IMR-90 (cell line): ENCODE results near the gene NEDD4L. TPM values are rescaled to one million over a fixed set of nuclear protein-coding genes. Genes with fewer than 3 reads are reported as not detected.

Experiments used
- ATAC-seq: fragments of 200-7000 bp; cut with Tn5 transposase; 2 replicates; pipeline ENCODE4 v1.9.1; 2020; ENCODE audit warnings: low read depth, mild to moderate bottlenecking, moderate library complexity
- BruUV-seq: library from RNA; stranded (reverse); fragments of 400-500 nt; replicated peaks from 2 replicates; lab custom pipeline; 2021; lab: Mats Ljungman, UMichigan
- CTCF ChIA-PET: fragments of 300-600 bp; formaldehyde crosslinking; extraction: SDS; loops from one replicate; lab custom pipeline; 2021; ENCODE audit warnings: antibody characterized with exemption; lab: Yijun Ruan, JAX
- POLR2A ChIA-PET: fragments of 300-600 bp; sonication (Branson Sonifier 250); formaldehyde crosslinking; loops from one replicate; lab custom pipeline; 2022; ENCODE audit warnings: antibody characterized with exemption; ENCODE audit not compliant: unreplicated experiment; lab: Charles Lee
- DNase-seq: peaks from one replicate; pipeline ENCODE4 v3.0.0; 2013
- H2AFZ ChIP-seq: replicated peaks from 2 replicates; pipeline ENCODE3; 2013; ENCODE audit warnings: low read length, mild to moderate bottlenecking; ENCODE audit not compliant: poor library complexity
- H2AK5ac ChIP-seq: 2 replicates; pipeline ENCODE4 v1.6.1; 2013; ENCODE audit warnings: low read depth, low read length, inconsistent platforms
- H2AK9ac ChIP-seq: replicated peaks from 2 replicates; pipeline ENCODE3; 2013; ENCODE audit warnings: mild to moderate bottlenecking, low read depth, low read length, moderate library complexity; ENCODE audit not compliant: poor library complexity
- H2BK120ac ChIP-seq: 2 replicates; pipeline ENCODE4 v1.6.1; 2013; ENCODE audit warnings: low read depth, low read length, inconsistent platforms
- H2BK15ac ChIP-seq: 3 replicates; pipeline ENCODE4 v1.6.1; 2013; ENCODE audit warnings: low read depth, low read length, inconsistent platforms
- H2BK20ac ChIP-seq: 2 replicates; pipeline ENCODE4 v1.6.1; 2013; ENCODE audit warnings: low read depth, mild to moderate bottlenecking, inconsistent platforms, low read length, moderate library complexity
- H2BK5ac ChIP-seq: 2 replicates; pipeline ENCODE4 v1.6.1; 2013; ENCODE audit warnings: mild to moderate bottlenecking, low read depth, low read length, inconsistent platforms; ENCODE audit not compliant: poor library complexity, severe bottlenecking
- H3K14ac ChIP-seq: replicated peaks from 2 replicates; pipeline ENCODE4 v1.6.1; 2013; ENCODE audit warnings: low read depth, low read length, inconsistent platforms
- H3K18ac ChIP-seq: 2 replicates; pipeline ENCODE4 v1.6.1; 2013; ENCODE audit warnings: low read depth, low read length, control low read depth
- H3K23ac ChIP-seq: 2 replicates; pipeline ENCODE4 v1.6.1; 2013; ENCODE audit warnings: low read depth, low read length, inconsistent platforms
- H3K27ac ChIP-seq: 2 replicates; pipeline ENCODE4 v1.5.1; 2013; ENCODE audit warnings: mild to moderate bottlenecking, control low read depth, low read length; ENCODE audit not compliant: insufficient read depth
- H3K27me3 ChIP-seq: 2 replicates; pipeline ENCODE4 v1.6.1; 2013; ENCODE audit warnings: low read length; ENCODE audit not compliant: control insufficient read depth, insufficient read depth
- H3K36me3 ChIP-seq: 2 replicates; pipeline ENCODE4 v1.6.1; 2013; ENCODE audit warnings: low read length, mixed read lengths; ENCODE audit not compliant: control insufficient read depth, insufficient read depth
- H3K4ac ChIP-seq: 2 replicates; pipeline ENCODE4 v1.6.1; 2013; ENCODE audit warnings: low read depth, low read length, inconsistent platforms
- H3K4me1 ChIP-seq: 2 replicates; pipeline ENCODE4 v1.6.1; 2013; ENCODE audit warnings: low read length, mixed read lengths; ENCODE audit not compliant: control insufficient read depth, insufficient read depth
- H3K4me2 ChIP-seq: 2 replicates; pipeline ENCODE4 v1.6.1; 2013; ENCODE audit warnings: low read depth, mild to moderate bottlenecking, control low read depth, low read length, moderate library complexity
- H3K4me3 ChIP-seq: 2 replicates; pipeline ENCODE4 v1.5.1; 2013; ENCODE audit warnings: low read depth, mild to moderate bottlenecking, control low read depth, low read length, moderate library complexity; ENCODE audit not compliant: insufficient read depth
- H3K56ac ChIP-seq: 2 replicates; pipeline ENCODE4 v1.6.1; 2013; ENCODE audit warnings: low read length, inconsistent platforms; ENCODE audit not compliant: insufficient read depth; ENCODE audit errors: extremely low read depth
- H3K79me1 ChIP-seq, 2 experiments: 2 replicates each; pipeline ENCODE4 v1.6.1; 2013; ENCODE audit warnings: low read length in 2 of 2, inconsistent platforms in 1 of 2, low read depth in 1 of 2
- H3K9ac ChIP-seq: 2 replicates; pipeline ENCODE4 v1.6.1; 2013; ENCODE audit warnings: low read depth, low read length, control low read depth
- H3K9me1 ChIP-seq: 2 replicates; pipeline ENCODE4 v1.6.1; 2013; ENCODE audit warnings: low read length, inconsistent platforms; ENCODE audit not compliant: insufficient read depth
- H3K9me3 ChIP-seq: 2 replicates; pipeline ENCODE4 v1.6.1; 2013; ENCODE audit warnings: low read length; ENCODE audit not compliant: control insufficient read depth, insufficient read depth
- H4K20me1 ChIP-seq: 2 replicates; pipeline ENCODE4 v1.6.1; 2013; ENCODE audit warnings: low read length, inconsistent platforms; ENCODE audit not compliant: insufficient read depth
- H4K5ac ChIP-seq: 2 replicates; pipeline ENCODE4 v1.6.1; 2013; ENCODE audit warnings: mild to moderate bottlenecking, low read depth, low read length, control low read depth
- H4K8ac ChIP-seq, 2 experiments: 2 replicates each; pipeline ENCODE4 v1.6.1; 2013; ENCODE audit warnings: low read depth in 2 of 2, low read length in 2 of 2, control low read depth in 1 of 2, inconsistent platforms in 1 of 2
- H4K91ac ChIP-seq: 2 replicates; pipeline ENCODE4 v1.6.1; 2013; ENCODE audit warnings: low read depth, low read length, inconsistent platforms; ENCODE audit not compliant: insufficient read depth
- BHLHE40 ChIP-seq: fragments of 150-350 bp; IDR thresholded peaks from 2 replicates; pipeline ENCODE4 v1.6.1; 2016; ENCODE audit warnings: mild to moderate bottlenecking, low read depth, low read length
- CEBPB ChIP-seq: IDR thresholded peaks from 2 replicates; pipeline ENCODE4 v1.6.1; 2012; ENCODE audit warnings: low read depth, low read length, improper control_type of control experiment
- CHD1 ChIP-seq: IDR thresholded peaks from 2 replicates; pipeline ENCODE4 v1.6.1; 2012; ENCODE audit warnings: low read depth, low read length, improper control_type of control experiment
- FOS ChIP-seq: fragments of 150-350 bp; IDR thresholded peaks from 2 replicates; pipeline ENCODE4 v1.6.1; 2016; ENCODE audit warnings: low read depth, low read length
- MAFK ChIP-seq: IDR thresholded peaks from 2 replicates; pipeline ENCODE4 v1.6.1; 2012; ENCODE audit warnings: low read depth, low read length, improper control_type of control experiment
- MAZ ChIP-seq: IDR thresholded peaks from 2 replicates; pipeline ENCODE4 v1.6.1; 2012; ENCODE audit warnings: low read depth, mild to moderate bottlenecking, low read length, improper control_type of control experiment, moderate library complexity, borderline replicate concordance
- MXI1 ChIP-seq: IDR thresholded peaks from 2 replicates; pipeline ENCODE4 v1.6.1; 2012; ENCODE audit warnings: low read depth, mild to moderate bottlenecking, low read length, moderate library complexity, borderline replicate concordance
- NFE2L2 ChIP-seq: fragments of 150-350 bp; IDR thresholded peaks from 2 replicates; pipeline ENCODE4 v1.6.1; 2016; ENCODE audit warnings: low read depth, mild to moderate bottlenecking, low read length
- POLR2A ChIP-seq: IDR thresholded peaks from 2 replicates; pipeline ENCODE4 v1.6.1; 2012; ENCODE audit warnings: mild to moderate bottlenecking, low read depth, low read length
- RAD21 ChIP-seq: IDR thresholded peaks from 2 replicates; pipeline ENCODE4 v1.6.1; 2012; ENCODE audit warnings: low read length, improper control_type of control experiment
- RCOR1 ChIP-seq: IDR thresholded peaks from 2 replicates; pipeline ENCODE4 v1.6.1; 2012; ENCODE audit warnings: mild to moderate bottlenecking, low read length, improper control_type of control experiment; ENCODE audit not compliant: insufficient replicate concordance
- RFX5 ChIP-seq: IDR thresholded peaks from 2 replicates; pipeline ENCODE4 v1.8.0; 2012; ENCODE audit warnings: low read depth, mild to moderate bottlenecking, low read length, moderate library complexity
- SMC3 ChIP-seq: fragments of 150-350 bp; IDR thresholded peaks from 2 replicates; pipeline ENCODE4 v1.6.1; 2016; ENCODE audit warnings: low read depth, mild to moderate bottlenecking, antibody characterized with exemption, low read length, moderate library complexity
- dilution Hi-C: fragments of 300-500 bp; cut with HindIII; formaldehyde crosslinking; loops from one replicate; pipeline ENCODE4 v1.14.3; 2018; ENCODE audit warnings: low sequenced_read_pairs; ENCODE audit not compliant: unreplicated experiment
- in situ Hi-C: fragments of 300-500 bp; cut with MboI; formaldehyde crosslinking; loops from 3 replicates; pipeline ENCODE4 v1.14.3; 2019; ENCODE audit warnings: low sequenced_read_pairs, inconsistent platforms, mixed read lengths
- intact Hi-C: fragments of 100-400 bp; cut with micrococcal nuclease; formaldehyde crosslinking; loops from 2 replicates; pipeline ENCODE4 v1.10.0; 2022
- polyA plus RNA-seq, 3 experiments: library from polyadenylated mRNA; depleted of rRNA; stranded (reverse); fragments of >200 nt; gene quantifications; 2 replicates each; pipeline ENCODE4 v1.2.3, GENCODE V29; 2012; ENCODE audit warnings: low replicate concordance in 1 of 3
- total RNA-seq: library from RNA; depleted of rRNA; stranded (reverse); fragments of >200 nt; gene quantifications from 2 replicates; pipeline ENCODE4 v1.2.3, GENCODE V29; 2012
- TF ChIP-seq, protein P1 (sequence below): conservative IDR thresholded peaks from 2 replicates; pipeline ENCODE4 v1.5.1; 2012; ENCODE audit warnings: mild to moderate bottlenecking, low read depth, low read length, improper control_type of control experiment
- TF ChIP-seq, protein P2 (sequence below): fragments of 150-350 bp; IDR thresholded peaks from 2 replicates; pipeline ENCODE4 v1.6.1; 2016; ENCODE audit warnings: low read depth, mild to moderate bottlenecking, low read length, moderate library complexity, borderline replicate concordance
- TF ChIP-seq, protein P3 (sequence below): fragments of 150-350 bp; IDR thresholded peaks from 2 replicates; pipeline ENCODE4 v1.6.1; 2017; ENCODE audit warnings: mild to moderate bottlenecking, antibody characterized with exemption, low read length, low read depth

NEDD4L gene
- total and polyA plus RNA-seq, 2 of the 4 experiments (the other 2 are of a cell fraction) = 10.0 to 10.9 TPM

DNA sequence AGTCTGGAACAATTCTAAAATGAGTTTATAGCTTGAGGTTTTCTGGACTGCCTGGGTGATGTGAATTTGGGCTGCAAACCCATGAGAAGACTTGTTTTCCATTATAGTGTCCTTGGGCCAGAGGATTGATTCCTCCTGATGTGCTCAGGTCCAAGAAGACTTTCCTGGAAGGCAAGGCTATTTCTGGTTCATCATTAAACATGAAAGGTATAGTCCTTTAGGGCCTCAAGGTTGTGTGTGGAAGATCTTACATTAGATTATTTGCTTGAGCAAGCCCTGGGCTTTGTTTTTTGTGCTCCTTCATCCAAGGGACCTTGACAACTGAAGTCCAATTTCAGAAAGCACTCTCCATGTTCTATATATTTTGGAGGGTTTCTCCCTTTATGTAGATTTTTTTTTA, 26.8 kb upstream of the NEDD4L start:
- Histone ChIP-seq H2BK20ac (no peak overlapping the region), H3K56ac (no peak overlapping the region), H3K4me3 (no peak overlapping the region), H2BK5ac (no peak overlapping the region), H4K91ac (no peak overlapping the region), H3K4me2 (no peak overlapping the region), H3K9me1 (no peaks in the 10 kb centered on the region), H3K18ac (no peak overlapping the region), H3K4ac (no peak overlapping the region), H4K8ac (no peak overlapping the region), H2AK5ac (no peak overlapping the region), H3K9ac (no peak overlapping the region), H2BK15ac (no peak overlapping the region), H3K23ac (no peak overlapping the region), H2AFZ (no peak overlapping the region), H2BK120ac (no peak overlapping the region), H3K79me1 (no peaks in the 10 kb centered on the region), H3K14ac (no peak overlapping the region), H3K4me1 (no peaks in the 10 kb centered on the region; the same call in 1 of the 2 replicates), H3K27ac (no peak overlapping the region), H4K5ac (no peak overlapping the region), H3K9me3 (peaks cover 3% of the 10 kb centered on the region), H3K27me3 (no peaks in the 10 kb centered on the region; the same call in 1 of the 2 replicates), H4K20me1 (no peaks in the 10 kb centered on the region), H2AK9ac (no peak overlapping the region), H3K36me3 (no peaks in the 10 kb centered on the region)
- intact Hi-C loops = no loop called here
- in situ Hi-C loops = no loop called here
- CTCF ChIA-PET = no interaction called here
- BruUV-seq = no TSS peak
- no peak for ATAC-seq
- POLR2A ChIA-PET = no interaction called here
- DNase-seq = no peak
- dilution Hi-C loops = no loop called here
- TF ChIP-seq, protein P1, sequence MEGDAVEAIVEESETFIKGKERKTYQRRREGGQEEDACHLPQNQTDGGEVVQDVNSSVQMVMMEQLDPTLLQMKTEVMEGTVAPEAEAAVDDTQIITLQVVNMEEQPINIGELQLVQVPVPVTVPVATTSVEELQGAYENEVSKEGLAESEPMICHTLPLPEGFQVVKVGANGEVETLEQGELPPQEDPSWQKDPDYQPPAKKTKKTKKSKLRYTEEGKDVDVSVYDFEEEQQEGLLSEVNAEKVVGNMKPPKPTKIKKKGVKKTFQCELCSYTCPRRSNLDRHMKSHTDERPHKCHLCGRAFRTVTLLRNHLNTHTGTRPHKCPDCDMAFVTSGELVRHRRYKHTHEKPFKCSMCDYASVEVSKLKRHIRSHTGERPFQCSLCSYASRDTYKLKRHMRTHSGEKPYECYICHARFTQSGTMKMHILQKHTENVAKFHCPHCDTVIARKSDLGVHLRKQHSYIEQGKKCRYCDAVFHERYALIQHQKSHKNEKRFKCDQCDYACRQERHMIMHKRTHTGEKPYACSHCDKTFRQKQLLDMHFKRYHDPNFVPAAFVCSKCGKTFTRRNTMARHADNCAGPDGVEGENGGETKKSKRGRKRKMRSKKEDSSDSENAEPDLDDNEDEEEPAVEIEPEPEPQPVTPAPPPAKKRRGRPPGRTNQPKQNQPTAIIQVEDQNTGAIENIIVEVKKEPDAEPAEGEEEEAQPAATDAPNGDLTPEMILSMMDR = no peak
- TF ChIP-seq NFE2L2 (no peak), RCOR1 (no peak), SMC3 (no peak), MAFK (no peak), RFX5 (no peak), CHD1 (no peak), RAD21 (no peak), BHLHE40 (no peak), FOS (no peak), MXI1 (no peak), MAZ (no peak), CEBPB (no peak), POLR2A (no peak)
- TF ChIP-seq, protein P2, sequence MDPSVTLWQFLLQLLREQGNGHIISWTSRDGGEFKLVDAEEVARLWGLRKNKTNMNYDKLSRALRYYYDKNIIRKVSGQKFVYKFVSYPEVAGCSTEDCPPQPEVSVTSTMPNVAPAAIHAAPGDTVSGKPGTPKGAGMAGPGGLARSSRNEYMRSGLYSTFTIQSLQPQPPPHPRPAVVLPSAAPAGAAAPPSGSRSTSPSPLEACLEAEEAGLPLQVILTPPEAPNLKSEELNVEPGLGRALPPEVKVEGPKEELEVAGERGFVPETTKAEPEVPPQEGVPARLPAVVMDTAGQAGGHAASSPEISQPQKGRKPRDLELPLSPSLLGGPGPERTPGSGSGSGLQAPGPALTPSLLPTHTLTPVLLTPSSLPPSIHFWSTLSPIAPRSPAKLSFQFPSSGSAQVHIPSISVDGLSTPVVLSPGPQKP = no peak
- TF ChIP-seq, protein P3, sequence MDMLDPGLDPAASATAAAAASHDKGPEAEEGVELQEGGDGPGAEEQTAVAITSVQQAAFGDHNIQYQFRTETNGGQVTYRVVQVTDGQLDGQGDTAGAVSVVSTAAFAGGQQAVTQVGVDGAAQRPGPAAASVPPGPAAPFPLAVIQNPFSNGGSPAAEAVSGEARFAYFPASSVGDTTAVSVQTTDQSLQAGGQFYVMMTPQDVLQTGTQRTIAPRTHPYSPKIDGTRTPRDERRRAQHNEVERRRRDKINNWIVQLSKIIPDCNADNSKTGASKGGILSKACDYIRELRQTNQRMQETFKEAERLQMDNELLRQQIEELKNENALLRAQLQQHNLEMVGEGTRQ = no peak
